ENCODE measurements around the gene SYPL2.

SYPL2 gene

GRCh38 chr1:109482791-109483671, 16.7 kb downstream of the SYPL2 start:
- TF ChIP-seq, protein P1, sequence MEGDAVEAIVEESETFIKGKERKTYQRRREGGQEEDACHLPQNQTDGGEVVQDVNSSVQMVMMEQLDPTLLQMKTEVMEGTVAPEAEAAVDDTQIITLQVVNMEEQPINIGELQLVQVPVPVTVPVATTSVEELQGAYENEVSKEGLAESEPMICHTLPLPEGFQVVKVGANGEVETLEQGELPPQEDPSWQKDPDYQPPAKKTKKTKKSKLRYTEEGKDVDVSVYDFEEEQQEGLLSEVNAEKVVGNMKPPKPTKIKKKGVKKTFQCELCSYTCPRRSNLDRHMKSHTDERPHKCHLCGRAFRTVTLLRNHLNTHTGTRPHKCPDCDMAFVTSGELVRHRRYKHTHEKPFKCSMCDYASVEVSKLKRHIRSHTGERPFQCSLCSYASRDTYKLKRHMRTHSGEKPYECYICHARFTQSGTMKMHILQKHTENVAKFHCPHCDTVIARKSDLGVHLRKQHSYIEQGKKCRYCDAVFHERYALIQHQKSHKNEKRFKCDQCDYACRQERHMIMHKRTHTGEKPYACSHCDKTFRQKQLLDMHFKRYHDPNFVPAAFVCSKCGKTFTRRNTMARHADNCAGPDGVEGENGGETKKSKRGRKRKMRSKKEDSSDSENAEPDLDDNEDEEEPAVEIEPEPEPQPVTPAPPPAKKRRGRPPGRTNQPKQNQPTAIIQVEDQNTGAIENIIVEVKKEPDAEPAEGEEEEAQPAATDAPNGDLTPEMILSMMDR (IDR thresholded peaks at IDR 0.05), result no peak

DNA sequence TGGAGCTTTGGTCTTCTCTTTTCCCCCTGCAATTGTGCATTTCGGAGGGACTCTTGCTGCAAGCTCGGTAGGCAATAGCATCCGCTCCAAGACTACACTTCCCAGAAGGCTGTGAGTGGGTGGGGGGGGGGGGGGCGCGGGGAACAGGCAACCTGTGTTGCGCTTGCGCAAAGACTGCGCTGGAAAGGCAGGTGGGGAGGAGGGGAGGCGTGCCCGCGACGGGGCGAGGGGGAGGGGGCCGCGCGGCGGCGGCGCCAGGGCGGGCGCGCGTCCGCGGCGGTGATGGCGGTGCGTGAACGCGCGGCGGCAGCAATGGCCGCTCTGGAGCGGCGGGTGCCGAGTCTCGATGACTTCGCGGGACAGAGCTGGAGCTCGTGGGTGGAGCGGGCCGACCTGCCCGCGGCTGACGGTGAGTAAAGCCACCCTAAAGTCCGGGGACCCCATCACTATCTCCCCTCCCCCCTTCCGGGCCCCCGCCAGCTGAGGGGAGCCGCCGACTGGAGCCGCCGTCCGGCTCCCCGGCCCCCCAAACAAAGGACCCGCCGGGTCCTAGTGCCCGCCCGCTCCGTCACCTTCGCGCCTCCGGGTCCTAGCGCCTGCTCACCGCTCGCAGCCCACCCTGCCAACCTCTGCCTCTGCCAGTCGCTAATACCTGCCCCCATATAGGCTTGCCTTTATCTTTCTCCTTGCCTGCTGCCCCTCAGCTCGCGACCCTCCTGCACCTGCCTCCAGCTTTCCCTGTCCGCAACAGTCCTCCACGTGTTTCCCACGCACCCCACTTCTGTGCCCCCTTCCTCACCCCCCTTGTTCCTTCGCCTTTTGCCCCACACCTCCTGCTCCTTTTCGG, 17.5 kb downstream of the SYPL2 start, which contains the start of gene ATXN7L2:
ATXN7L2 (plus strand) TSS at position 234 of the 847 bp plus-strand sequence; CDS start at position 283, 49 bp downstream.
- TF ChIP-seq, protein P1 (IDR thresholded peaks at IDR 0.05), result no peak

DNA sequence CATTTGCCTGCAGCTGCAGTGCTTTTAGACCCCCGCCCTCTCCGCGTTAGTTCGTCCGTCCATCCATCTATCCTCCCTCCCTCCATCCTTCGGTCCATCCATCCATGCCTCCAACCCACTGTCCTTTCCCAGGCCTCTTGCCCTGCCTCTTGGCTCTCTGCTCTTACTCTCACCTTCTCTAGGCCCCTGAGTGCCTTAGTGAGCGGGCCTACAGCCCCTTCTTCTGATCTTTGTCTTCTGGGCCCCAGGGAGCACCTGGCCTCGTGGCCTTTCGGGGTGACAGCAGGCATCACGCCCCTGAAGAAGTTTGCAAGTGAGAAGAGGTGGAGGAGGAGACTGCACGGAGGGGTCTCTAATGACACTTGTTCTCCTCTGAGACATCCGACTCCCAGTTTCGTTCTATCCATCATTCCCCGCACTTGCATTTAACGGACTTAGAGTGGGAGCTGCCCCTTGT, 18.2 kb downstream of the SYPL2 start:
- TF ChIP-seq, protein P1 (IDR thresholded peaks at IDR 0.05), result no peak

DNA sequence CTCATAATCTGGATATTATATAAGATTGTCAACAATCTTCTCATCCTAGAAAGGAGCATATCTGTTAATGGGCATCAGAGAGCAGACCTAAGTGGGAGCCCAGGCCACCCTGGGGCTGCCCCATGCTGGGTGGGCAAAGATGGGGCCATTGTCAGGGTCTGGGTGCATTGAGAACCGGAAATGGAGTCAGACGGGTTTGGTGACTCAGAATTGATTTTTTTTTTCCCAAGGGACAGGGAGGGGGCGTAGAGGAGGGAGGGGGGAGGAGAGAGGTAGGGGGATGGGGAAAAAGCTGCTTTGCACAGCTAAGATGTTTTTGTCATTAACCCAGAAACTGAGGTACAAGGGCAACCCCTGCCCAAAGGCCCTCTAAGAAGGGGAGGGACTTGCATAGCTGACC, 18.7 kb downstream of the SYPL2 start:
- TF ChIP-seq, protein P1 (IDR thresholded peaks at IDR 0.05), result no peak

- TF ChIP-seq, protein P1 (IDR thresholded peaks at IDR 0.05), result no peak
Observed at GRCh38 chr1:109487261-109487660, 20.9 kb downstream of the SYPL2 start.

DNA sequence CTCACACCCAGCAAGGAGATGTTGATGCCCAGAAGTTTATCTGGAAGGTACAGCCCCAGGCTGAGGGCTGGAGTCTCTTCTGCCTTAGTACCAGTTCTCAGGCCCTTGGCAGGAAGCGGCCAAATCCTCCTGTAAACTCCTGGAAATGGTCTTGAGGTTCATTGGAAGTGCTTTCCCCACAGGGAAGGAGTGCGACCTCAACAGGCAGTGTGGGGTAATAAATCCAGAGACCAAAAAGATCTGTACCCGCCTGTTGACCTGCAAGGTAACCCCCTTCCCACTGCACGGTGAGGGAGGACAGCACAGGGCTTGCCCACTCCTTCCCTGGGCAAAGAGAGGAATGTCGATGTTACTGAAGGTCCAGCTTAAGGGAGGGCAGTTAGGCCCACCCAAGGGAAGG, 21.9 kb downstream of the SYPL2 start:
- TF ChIP-seq, protein P1 (IDR thresholded peaks at IDR 0.05), result no peak

- TF ChIP-seq, protein P1 (IDR thresholded peaks at IDR 0.05), result no peak
Observed at GRCh38 chr1:109488696-109489095, 22.4 kb downstream of the SYPL2 start.

All from LNCAP (cell line).